Pancreas (tissue), 10 donors: ENCODE results near the gene OBSL1. TPM values are rescaled to one million over a fixed set of nuclear protein-coding genes. Genes with fewer than 3 reads are reported as not detected.

Experiments
- ATAC-seq, 4 donors: fragments of 200-7000 bp; cut with Tn5 transposase; one replicate each; pipeline versions ENCODE4 v1.8.0 to v1.9.1; 2020; ENCODE audit warnings: mild to moderate bottlenecking in 4 of 4, moderate library complexity in 4 of 4
- DNase-seq, 6 donors: peaks; one replicate each; pipeline ENCODE4 v3.0.0-alpha.2; 2020
- FAIRE-seq: peaks from 2 replicates; lab custom pipeline; 2012; peaks lifted over from hg19 to GRCh38; lab: Jason Lieb, UNC
- H3K27ac ChIP-seq, 4 donors: fragments of 200-600 bp; sonication (generic); 1 replicate in 3 of 4; 2 replicates in 1 of 4; pipeline versions ENCODE4 v1.5.0 to v1.8.0; 2020
- H3K27me3 ChIP-seq, 4 donors: fragments of 200-600 bp; one replicate each; pipeline ENCODE4 v1.8.0; 2021
- H3K36me3 ChIP-seq, 3 donors: fragments of 200-600 bp; sonication (generic) in 1 of 3; one replicate each; pipeline versions ENCODE4 v1.5.0 to v1.8.0; 2020 to 2021
- H3K4me1 ChIP-seq, 3 donors: fragments of 200-600 bp; one replicate each; pipeline ENCODE4 v1.8.0; 2021
- H3K4me3 ChIP-seq, 4 donors: fragments of 200-600 bp; sonication (generic) in 2 of 4; one replicate each; pipeline versions ENCODE4 v1.5.0 to v1.8.0; 2020 to 2021
- H3K9me3 ChIP-seq, 4 donors: fragments of 200-600 bp; one replicate each; pipeline ENCODE4 v1.8.0; 2021
- WGBS, 2 donors: extraction: QIAGEN DNeasy Blood & Tissue Kit; methylation state at CpG; one replicate each; pipeline ENCODE4 v1.1.7; 2013; 5-methylcytosine and 5-hydroxymethylcytosine counted together
- intact Hi-C, 3 donors: fragments of 100-400 bp; cut with DNase I; formaldehyde crosslinking; loops; one replicate each; pipeline versions ENCODE4 v1.11.1 to v1.14.2; 2022
- polyA plus RNA-seq, 2 donors: library from polyadenylated mRNA; stranded (reverse); fragments of 200-250 nt; gene quantifications; one replicate each; pipeline ENCODE4 v1.2.3, GENCODE V29; 2013
- total RNA-seq, 6 donors: library from RNA; stranded (reverse); fragmentation: NEBNext Ultra II Directional in 4 of 6; extraction: Animal tissue kit (Norgen Biotek cat#: 25700) in 4 of 6; gene quantifications; one replicate each; pipeline versions ENCODE4 v1.2.1 to v1.2.4, GENCODE V29; 2021 to 2023
- TF ChIP-seq, protein P1 (sequence below), 4 donors: fragments of 200-600 bp; sonication (generic) in 3 of 4; IDR thresholded peaks; one replicate each; pipeline versions ENCODE4 v1.5.0 to v1.8.0; 2021; ENCODE audit warnings: antibody characterized with exemption in 4 of 4
- donor health status: healthy with polysubstance abuse.
- donor health status: DM: no; HTN: no; CAD: no; lungs with moderate emphysema.
- donor health status: DM: no; HTN: no; CAD: no.
- donor health status: control.
- donor health status: control.
- donor health status: Bipolar disorder and iron deficiency.
- donor health status: DM: yes; HTN: yes; CAD: no.
- donor health status: DM: no; HTN: no; CAD: no.
- donor health status: DM: no; HTN: no; CAD: no.
- donor health status: DM: yes; HTN: yes; CAD: no.

Gene OBSL1
- total and polyA plus RNA-seq, 8 donors, result 54.7 to 332 (median 74.0) TPM

- no peak for FAIRE-seq
- H3K27ac ChIP-seq, result no peak overlapping the region
- TF ChIP-seq, protein P1, sequence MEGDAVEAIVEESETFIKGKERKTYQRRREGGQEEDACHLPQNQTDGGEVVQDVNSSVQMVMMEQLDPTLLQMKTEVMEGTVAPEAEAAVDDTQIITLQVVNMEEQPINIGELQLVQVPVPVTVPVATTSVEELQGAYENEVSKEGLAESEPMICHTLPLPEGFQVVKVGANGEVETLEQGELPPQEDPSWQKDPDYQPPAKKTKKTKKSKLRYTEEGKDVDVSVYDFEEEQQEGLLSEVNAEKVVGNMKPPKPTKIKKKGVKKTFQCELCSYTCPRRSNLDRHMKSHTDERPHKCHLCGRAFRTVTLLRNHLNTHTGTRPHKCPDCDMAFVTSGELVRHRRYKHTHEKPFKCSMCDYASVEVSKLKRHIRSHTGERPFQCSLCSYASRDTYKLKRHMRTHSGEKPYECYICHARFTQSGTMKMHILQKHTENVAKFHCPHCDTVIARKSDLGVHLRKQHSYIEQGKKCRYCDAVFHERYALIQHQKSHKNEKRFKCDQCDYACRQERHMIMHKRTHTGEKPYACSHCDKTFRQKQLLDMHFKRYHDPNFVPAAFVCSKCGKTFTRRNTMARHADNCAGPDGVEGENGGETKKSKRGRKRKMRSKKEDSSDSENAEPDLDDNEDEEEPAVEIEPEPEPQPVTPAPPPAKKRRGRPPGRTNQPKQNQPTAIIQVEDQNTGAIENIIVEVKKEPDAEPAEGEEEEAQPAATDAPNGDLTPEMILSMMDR (IDR thresholded peaks at IDR 0.05), result no peak
- H3K4me1 ChIP-seq, result no peaks in the 10 kb centered on the region
- peaks cover 0 to 13% (median 0%) of the 10 kb centered on the region in 3 donors for H3K36me3 ChIP-seq
- intact Hi-C loops, result no loop called here
- DNase-seq, result no peak
- H3K4me3 ChIP-seq, result no peak overlapping the region
- no peaks in the 10 kb centered on the region for H3K9me3 ChIP-seq
- 89 to 94% methylated on average over 4 of the region's 4 CpGs for WGBS, 2 donors
- ATAC-seq, result peak in 1 of 4 donors; percentile 14
- no peaks in the 10 kb centered on the region for H3K27me3 ChIP-seq
Observed at GRCh38 chr2:219616550-219616949, 45.2 kb upstream of the OBSL1 start.

DNA sequence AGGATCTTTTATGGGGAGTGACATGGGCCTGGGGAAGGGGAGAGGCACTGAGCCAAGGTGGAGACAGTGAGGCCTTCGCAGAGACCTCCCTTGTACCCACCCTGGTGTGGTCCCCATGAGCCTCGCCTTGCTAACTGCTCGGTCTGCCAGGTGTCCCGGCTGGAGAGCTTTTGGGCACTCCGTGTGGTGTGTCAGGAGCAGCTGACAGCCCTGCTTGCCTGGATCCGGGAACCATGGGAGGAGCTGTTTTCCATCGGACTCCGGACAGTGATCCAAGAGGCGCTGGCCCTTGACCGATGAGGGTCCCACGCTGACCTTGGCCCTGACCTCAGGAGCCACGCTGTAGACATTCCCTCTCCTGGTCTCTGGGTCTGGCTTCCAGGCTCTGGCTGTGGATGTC, 44.6 kb upstream of the OBSL1 start:
- H3K27me3 ChIP-seq, result no peaks in the 10 kb centered on the region
- H3K4me3 ChIP-seq, result no peak overlapping the region
- H3K4me1 ChIP-seq, result no peaks in the 10 kb centered on the region
- no peaks in the 10 kb centered on the region for H3K9me3 ChIP-seq
- no peak for FAIRE-seq
- no peak overlapping the region for H3K27ac ChIP-seq
- TF ChIP-seq, protein P1 (IDR thresholded peaks at IDR 0.05), result no peak
- DNase-seq, result peak in 1 of 6 donors; percentile 67
- ATAC-seq, result no peak
- intact Hi-C loops, result no loop called here
- WGBS, 2 donors, result 86 to 96% methylated on average over 11 to 12 of the region's 12 CpGs
- H3K36me3 ChIP-seq, result peaks cover 0 to 13% (median 0%) of the 10 kb centered on the region in 3 donors

- TF ChIP-seq, protein P1 (IDR thresholded peaks at IDR 0.05), result no peak
- FAIRE-seq (no peak), DNase-seq (peak in 1 of 6 donors; percentile 63), ATAC-seq (no peak)
- Histone ChIP-seq H3K4me3 (no peak overlapping the region), H3K9me3 (no peaks in the 10 kb centered on the region), H3K27ac (no peak overlapping the region), H3K4me1 (no peaks in the 10 kb centered on the region), H3K27me3 (no peaks in the 10 kb centered on the region), H3K36me3 (peaks cover 0 to 13% (median 0%) of the 10 kb centered on the region in 3 donors)
- WGBS, 2 donors, result 93 to 96% methylated on average over 11 of the region's 11 CpGs
- intact Hi-C loops, result no loop called here
Observed at GRCh38 chr2:219615036-219615435, 43.7 kb upstream of the OBSL1 start.

GRCh38 chr2:219614076-219614860, 42.9 kb upstream of the OBSL1 start:
- ATAC-seq (no peak), FAIRE-seq (no peak), DNase-seq (no peak)
- H3K9me3 ChIP-seq, result no peaks in the 10 kb centered on the region
- no peak overlapping the region for H3K4me3 ChIP-seq
- peaks cover 0 to 13% (median 0%) of the 10 kb centered on the region in 3 donors for H3K36me3 ChIP-seq
- no peak overlapping the region for H3K27ac ChIP-seq
- WGBS, 2 donors, result 93 to 95% methylated on average over 11 of the region's 11 CpGs
- no peaks in the 10 kb centered on the region for H3K27me3 ChIP-seq
- TF ChIP-seq, protein P1 (IDR thresholded peaks at IDR 0.05), result no peak
- no peaks in the 10 kb centered on the region for H3K4me1 ChIP-seq
- intact Hi-C loops, result no loop called here
